Mammary epithelial cell (primary cell): ENCODE measurements around the gene SCAMP1.

Experiments
- CTCF ChIP-seq, 2 donors: IDR thresholded peaks in 1 of 2; conservative IDR thresholded peaks in 1 of 2; 2 replicates each; pipeline ENCODE4 v1.5.1; 2011 to 2012; ENCODE audit warnings: inconsistent platforms in 2 of 2, low read length in 2 of 2, mild to moderate bottlenecking in 2 of 2, control low read depth in 1 of 2, low read depth in 1 of 2; ENCODE audit not compliant: insufficient read depth in 1 of 2; ENCODE audit errors: extremely low read depth in 1 of 2
- EZH2 ChIP-seq: IDR thresholded peaks from 2 replicates; pipeline ENCODE4 v1.6.1; 2012; ENCODE audit warnings: low read length, inconsistent platforms, borderline replicate concordance

GRCh38 chr5:78475370-78475769 is 115.0 kb downstream of the SCAMP1 start:
- TF ChIP-seq CTCF (conservative IDR thresholded peaks at IDR 0.05 in 1 of 2, IDR thresholded peaks at IDR 0.05 in 1 of 2; ENCODE audit: extremely low read depth in 1 of 2, insufficient read depth in 1 of 2, low read depth in 1 of 2, low read length in 2 of 2) (no peak), EZH2 (no peak)
